ENCODE data around the gene TMEM53. TPM values are rescaled to one million over a fixed set of nuclear protein-coding genes. Genes with fewer than 3 reads are reported as not detected.

The TMEM53 gene
- total and polyA plus RNA-seq, 2 of the 8 experiments (the other 6 are each of a cell fraction or from before 2014, with no cell fraction given): 6.7 to 27.9 TPM

GRCh38 chr1:44721485-44722361 is 47.4 kb upstream of the TMEM53 start (continued):
- TF ChIP-seq POU5F1 (IDR thresholded peaks at IDR 0.05; ENCODE audit: low read depth, low read length): no peak; the same call in 1 of the 2 replicates
- 0 out of 2 replicates have a peak, but pooled peaks have one; percentile 66 for TF ChIP-seq JUND (IDR thresholded peaks at IDR 0.05; ENCODE audit: low read length)
- TF ChIP-seq HDAC2 (IDR thresholded peaks at IDR 0.05; ENCODE audit: borderline replicate concordance in 1 of 2, low read depth in 2 of 2, low read length in 2 of 2): no peak
- no peak for TF ChIP-seq CBX5 (IDR thresholded peaks at IDR 0.05; ENCODE audit: low read depth, low read length)
- TF ChIP-seq CTCF (IDR thresholded peaks at IDR 0.05; ENCODE audit: control extremely low read depth in 1 of 3, insufficient read depth in 1 of 3, low read depth in 1 of 3, low read length in 3 of 3): no peak
- TF ChIP-seq CTBP2 (IDR thresholded peaks at IDR 0.05; ENCODE audit: borderline replicate concordance, insufficient read depth, insufficient read length, low read length): no peak
- TF ChIP-seq POLR2A (IDR thresholded peaks at IDR 0.05; ENCODE audit: control extremely low read depth in 1 of 2, low read depth in 2 of 2, low read length in 2 of 2): peak; percentile 100
- TF ChIP-seq TCF12 (IDR thresholded peaks at IDR 0.05; ENCODE audit: low read depth, low read length): no peak
- TF ChIP-seq SRF (IDR thresholded peaks at IDR 0.05; ENCODE audit: low read depth, low read length): no peak
- TF ChIP-seq CHD2 (IDR thresholded peaks at IDR 0.05; ENCODE audit: low read length): peak; percentile 68; the same call in 1 of the 2 replicates
- peak; percentile 98 for TF ChIP-seq TBP (IDR thresholded peaks at IDR 0.05; ENCODE audit: low read depth, low read length)
- no peak for TF ChIP-seq YY1 (IDR thresholded peaks at IDR 0.05; ENCODE audit: low read depth, low read length)
- no peak for TF ChIP-seq SUZ12 (IDR thresholded peaks at IDR 0.05; ENCODE audit: low read length)
- peak; percentile 85; the same call in 1 of the 2 replicates for TF ChIP-seq SP4 (IDR thresholded peaks at IDR 0.05; ENCODE audit: low read length)
- no peak for TF ChIP-seq ASH2L (IDR thresholded peaks at IDR 0.05; ENCODE audit: low read length)
- TF ChIP-seq EGR1 (IDR thresholded peaks at IDR 0.05; ENCODE audit: borderline replicate concordance, low read depth, low read length): peak; percentile 68; the same call in 1 of the 2 replicates
- TF ChIP-seq TAF1 (IDR thresholded peaks at IDR 0.05; ENCODE audit: low read depth, low read length): peak; percentile 13; the same call in 1 of the 2 replicates
- no peak for TF ChIP-seq BCL11A (IDR thresholded peaks at IDR 0.05; ENCODE audit: low read depth in 2 of 2, low read length in 2 of 2)
- TF ChIP-seq CEBPB (IDR thresholded peaks at IDR 0.05; ENCODE audit: low read depth, low read length): no peak
- no peak for TF ChIP-seq RAD21 (IDR thresholded peaks at IDR 0.05 in 1 of 2, conservative IDR thresholded peaks at IDR 0.05 in 1 of 2; ENCODE audit: low read depth in 2 of 2, low read length in 2 of 2)
- TF ChIP-seq NANOG (IDR thresholded peaks at IDR 0.05; ENCODE audit: insufficient read depth, low read depth, low read length, poor library complexity, severe bottlenecking): no peak
- no peak for TF ChIP-seq RFX5 (IDR thresholded peaks at IDR 0.05; ENCODE audit: borderline replicate concordance, low read depth, low read length)

Data from H1 (cell line).